HG02852 (cell line): ENCODE data around the gene DYNC1I1.

ENCODE experiments used
- ATAC-seq: cut with Tn5 transposase; IDR thresholded peaks from one replicate; pipeline ENCODE4 v1.9.1; 2021; ENCODE audit warnings: mild to moderate bottlenecking, moderate library complexity; ENCODE audit not compliant: unreplicated experiment

Gene DYNC1I1

GRCh38 chr7:96122746-96123145 lies 350.4 kb downstream of the DYNC1I1 start:
- ATAC-seq: no peak

- ATAC-seq: no peak
These were observed 354.0 kb downstream of the DYNC1I1 start for GRCh38 chr7:96126382-96126781.

GRCh38 chr7:96127746-96128145 lies 355.4 kb downstream of the DYNC1I1 start:
- no peak for ATAC-seq

- no peak for ATAC-seq
These were observed 359.2 kb downstream of the DYNC1I1 start for GRCh38 chr7:96131525-96131924.

- no peak for ATAC-seq
These were observed 362.9 kb downstream of the DYNC1I1 start for GRCh38 chr7:96135241-96135640.

GRCh38 chr7:96136600-96137239 lies 364.4 kb downstream of the DYNC1I1 start:
- ATAC-seq: no peak

GRCh38 chr7:96143495-96144259 lies 371.3 kb downstream of the DYNC1I1 start:
- no peak for ATAC-seq

GRCh38 chr7:96144260-96144526 lies 371.8 kb downstream of the DYNC1I1 start:
- ATAC-seq: no peak
